ENCODE measurements around the gene TIMELESS. TPM values are rescaled to one million over a fixed set of nuclear protein-coding genes. Genes with fewer than 3 reads are reported as not detected.

TIMELESS gene
- total RNA-seq, 1 donor from 2014 or later: 17.9 TPM

- Mint-ChIP-seq H3K9me3 (ENCODE audit: unreplicated experiment) (peaks cover 2% of the 10 kb centered on the region), H3K4me3 (ENCODE audit: unreplicated experiment) (no peak overlapping the region), H3K27ac (ENCODE audit: unreplicated experiment) (no peak overlapping the region), H3K4me1 (ENCODE audit: low read depth, unreplicated experiment) (no peaks in the 10 kb centered on the region), H3K36me3 (ENCODE audit: unreplicated experiment) (peaks cover 4% of the 10 kb centered on the region), H3K27me3 (ENCODE audit: unreplicated experiment) (no peaks in the 10 kb centered on the region)
- TF ChIP-seq, protein P1, sequence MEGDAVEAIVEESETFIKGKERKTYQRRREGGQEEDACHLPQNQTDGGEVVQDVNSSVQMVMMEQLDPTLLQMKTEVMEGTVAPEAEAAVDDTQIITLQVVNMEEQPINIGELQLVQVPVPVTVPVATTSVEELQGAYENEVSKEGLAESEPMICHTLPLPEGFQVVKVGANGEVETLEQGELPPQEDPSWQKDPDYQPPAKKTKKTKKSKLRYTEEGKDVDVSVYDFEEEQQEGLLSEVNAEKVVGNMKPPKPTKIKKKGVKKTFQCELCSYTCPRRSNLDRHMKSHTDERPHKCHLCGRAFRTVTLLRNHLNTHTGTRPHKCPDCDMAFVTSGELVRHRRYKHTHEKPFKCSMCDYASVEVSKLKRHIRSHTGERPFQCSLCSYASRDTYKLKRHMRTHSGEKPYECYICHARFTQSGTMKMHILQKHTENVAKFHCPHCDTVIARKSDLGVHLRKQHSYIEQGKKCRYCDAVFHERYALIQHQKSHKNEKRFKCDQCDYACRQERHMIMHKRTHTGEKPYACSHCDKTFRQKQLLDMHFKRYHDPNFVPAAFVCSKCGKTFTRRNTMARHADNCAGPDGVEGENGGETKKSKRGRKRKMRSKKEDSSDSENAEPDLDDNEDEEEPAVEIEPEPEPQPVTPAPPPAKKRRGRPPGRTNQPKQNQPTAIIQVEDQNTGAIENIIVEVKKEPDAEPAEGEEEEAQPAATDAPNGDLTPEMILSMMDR (IDR thresholded peaks at IDR 0.05; ENCODE audit: partially characterized antibody, unreplicated experiment): no peak
- DNase-seq: no peak
Measured at GRCh38 chr12:56391721-56392120, 57.5 kb downstream of the TIMELESS start.

- H3K9me3 Mint-ChIP-seq (ENCODE audit: unreplicated experiment): peaks cover 2% of the 10 kb centered on the region
- no peaks in the 10 kb centered on the region for H3K27me3 Mint-ChIP-seq (ENCODE audit: unreplicated experiment)
- no peaks in the 10 kb centered on the region for H3K36me3 Mint-ChIP-seq (ENCODE audit: unreplicated experiment)
- H3K27ac Mint-ChIP-seq (ENCODE audit: unreplicated experiment): no peak overlapping the region
- no peak for DNase-seq
- TF ChIP-seq, protein P1 (IDR thresholded peaks at IDR 0.05; ENCODE audit: partially characterized antibody, unreplicated experiment): no peak
- H3K4me3 Mint-ChIP-seq (ENCODE audit: unreplicated experiment): no peak overlapping the region
- no peaks in the 10 kb centered on the region for H3K4me1 Mint-ChIP-seq (ENCODE audit: low read depth, unreplicated experiment)
Measured at GRCh38 chr12:56389412-56389811, 59.8 kb downstream of the TIMELESS start.

GRCh38 chr12:56387152-56387736, 62.0 kb downstream of the TIMELESS start:
- no peak for DNase-seq
- H3K4me1 Mint-ChIP-seq (ENCODE audit: low read depth, unreplicated experiment): no peaks in the 10 kb centered on the region
- no peak overlapping the region for H3K4me3 Mint-ChIP-seq (ENCODE audit: unreplicated experiment)
- H3K27me3 Mint-ChIP-seq (ENCODE audit: unreplicated experiment): no peaks in the 10 kb centered on the region
- no peaks in the 10 kb centered on the region for H3K36me3 Mint-ChIP-seq (ENCODE audit: unreplicated experiment)
- TF ChIP-seq, protein P1 (IDR thresholded peaks at IDR 0.05; ENCODE audit: partially characterized antibody, unreplicated experiment): no peak
- peaks cover 2% of the 10 kb centered on the region for H3K9me3 Mint-ChIP-seq (ENCODE audit: unreplicated experiment)
- H3K27ac Mint-ChIP-seq (ENCODE audit: unreplicated experiment): no peak overlapping the region

DNA sequence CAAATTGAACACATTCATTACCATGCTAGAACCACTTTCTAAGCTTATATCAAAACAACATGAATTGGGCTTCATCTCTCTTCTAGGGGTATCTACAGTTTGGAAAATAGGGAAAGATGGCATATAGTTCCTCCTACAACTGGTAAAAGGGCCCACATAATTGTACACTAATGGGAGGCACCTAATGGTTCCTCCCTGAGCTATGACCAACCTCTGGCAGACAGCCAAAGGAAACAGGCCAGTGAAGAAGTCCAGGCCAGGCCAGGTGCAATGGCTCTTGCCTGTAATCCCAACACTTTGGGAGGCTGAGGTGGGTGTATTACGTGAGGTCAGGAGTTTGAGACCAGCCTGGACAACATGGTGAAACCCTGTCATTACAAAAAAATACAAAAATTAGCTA, 63.4 kb downstream of the TIMELESS start:
- DNase-seq: no peak
- no peak overlapping the region for H3K4me3 Mint-ChIP-seq (ENCODE audit: unreplicated experiment)
- H3K27me3 Mint-ChIP-seq (ENCODE audit: unreplicated experiment): no peaks in the 10 kb centered on the region
- TF ChIP-seq, protein P1 (IDR thresholded peaks at IDR 0.05; ENCODE audit: partially characterized antibody, unreplicated experiment): no peak
- H3K36me3 Mint-ChIP-seq (ENCODE audit: unreplicated experiment): no peaks in the 10 kb centered on the region
- no peaks in the 10 kb centered on the region for H3K9me3 Mint-ChIP-seq (ENCODE audit: unreplicated experiment)
- no peaks in the 10 kb centered on the region for H3K4me1 Mint-ChIP-seq (ENCODE audit: low read depth, unreplicated experiment)
- H3K27ac Mint-ChIP-seq (ENCODE audit: unreplicated experiment): no peak overlapping the region

DNA sequence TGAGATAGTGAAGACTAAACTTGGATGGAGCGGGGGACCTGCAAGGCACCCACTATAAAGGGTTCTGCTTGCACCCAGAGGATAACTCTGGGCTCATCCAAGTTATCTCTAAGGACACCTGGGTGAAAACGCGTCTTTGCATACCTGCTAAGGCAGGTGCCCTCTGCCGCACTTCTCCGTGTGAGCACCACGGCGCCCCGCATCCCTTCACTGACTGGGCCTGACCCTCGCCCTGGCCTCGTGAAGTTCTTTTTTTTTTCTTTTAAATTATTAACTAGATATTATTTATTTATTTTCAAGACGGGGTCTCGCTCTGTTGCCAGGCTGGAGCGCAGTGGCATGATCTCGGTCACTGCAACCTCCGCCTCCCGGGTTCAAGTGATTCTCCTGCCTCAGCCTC, 66.6 kb downstream of the TIMELESS start:
- H3K27ac Mint-ChIP-seq (ENCODE audit: unreplicated experiment): no peak overlapping the region
- TF ChIP-seq, protein P1 (IDR thresholded peaks at IDR 0.05; ENCODE audit: partially characterized antibody, unreplicated experiment): no peak
- H3K4me1 Mint-ChIP-seq (ENCODE audit: low read depth, unreplicated experiment): no peaks in the 10 kb centered on the region
- no peak overlapping the region for H3K4me3 Mint-ChIP-seq (ENCODE audit: unreplicated experiment)
- no peaks in the 10 kb centered on the region for H3K27me3 Mint-ChIP-seq (ENCODE audit: unreplicated experiment)
- no peaks in the 10 kb centered on the region for H3K9me3 Mint-ChIP-seq (ENCODE audit: unreplicated experiment)
- no peak for DNase-seq
- H3K36me3 Mint-ChIP-seq (ENCODE audit: unreplicated experiment): no peaks in the 10 kb centered on the region
